ENCODE data around the gene FRMPD1.

GRCh38 chr9:37732952-37733351 lies 82.2 kb downstream of the FRMPD1 start:
- TF ChIP-seq CTCF (IDR thresholded peaks at IDR 0.05) (no peak), SMAD4 (CRISPR knock-in tag; IDR thresholded peaks at IDR 0.05) (no peak), ZNF532 (CRISPR knock-in tag; IDR thresholded peaks at IDR 0.05; ENCODE audit: borderline replicate concordance) (no peak), JUN (CRISPR knock-in tag; IDR thresholded peaks at IDR 0.05) (no peak), E2F1 (CRISPR knock-in tag; IDR thresholded peaks at IDR 0.05) (no peak), FOXP1 (CRISPR knock-in tag; IDR thresholded peaks at IDR 0.05; ENCODE audit: borderline replicate concordance) (no peak), CBFB (CRISPR knock-in tag; IDR thresholded peaks at IDR 0.05; ENCODE audit: low read depth) (no peak)
- TF ChIP-seq, protein P1, sequence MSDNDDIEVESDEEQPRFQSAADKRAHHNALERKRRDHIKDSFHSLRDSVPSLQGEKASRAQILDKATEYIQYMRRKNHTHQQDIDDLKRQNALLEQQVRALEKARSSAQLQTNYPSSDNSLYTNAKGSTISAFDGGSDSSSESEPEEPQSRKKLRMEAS (CRISPR knock-in tag; IDR thresholded peaks at IDR 0.05) = no peak
- TF ChIP-seq, protein P2, sequence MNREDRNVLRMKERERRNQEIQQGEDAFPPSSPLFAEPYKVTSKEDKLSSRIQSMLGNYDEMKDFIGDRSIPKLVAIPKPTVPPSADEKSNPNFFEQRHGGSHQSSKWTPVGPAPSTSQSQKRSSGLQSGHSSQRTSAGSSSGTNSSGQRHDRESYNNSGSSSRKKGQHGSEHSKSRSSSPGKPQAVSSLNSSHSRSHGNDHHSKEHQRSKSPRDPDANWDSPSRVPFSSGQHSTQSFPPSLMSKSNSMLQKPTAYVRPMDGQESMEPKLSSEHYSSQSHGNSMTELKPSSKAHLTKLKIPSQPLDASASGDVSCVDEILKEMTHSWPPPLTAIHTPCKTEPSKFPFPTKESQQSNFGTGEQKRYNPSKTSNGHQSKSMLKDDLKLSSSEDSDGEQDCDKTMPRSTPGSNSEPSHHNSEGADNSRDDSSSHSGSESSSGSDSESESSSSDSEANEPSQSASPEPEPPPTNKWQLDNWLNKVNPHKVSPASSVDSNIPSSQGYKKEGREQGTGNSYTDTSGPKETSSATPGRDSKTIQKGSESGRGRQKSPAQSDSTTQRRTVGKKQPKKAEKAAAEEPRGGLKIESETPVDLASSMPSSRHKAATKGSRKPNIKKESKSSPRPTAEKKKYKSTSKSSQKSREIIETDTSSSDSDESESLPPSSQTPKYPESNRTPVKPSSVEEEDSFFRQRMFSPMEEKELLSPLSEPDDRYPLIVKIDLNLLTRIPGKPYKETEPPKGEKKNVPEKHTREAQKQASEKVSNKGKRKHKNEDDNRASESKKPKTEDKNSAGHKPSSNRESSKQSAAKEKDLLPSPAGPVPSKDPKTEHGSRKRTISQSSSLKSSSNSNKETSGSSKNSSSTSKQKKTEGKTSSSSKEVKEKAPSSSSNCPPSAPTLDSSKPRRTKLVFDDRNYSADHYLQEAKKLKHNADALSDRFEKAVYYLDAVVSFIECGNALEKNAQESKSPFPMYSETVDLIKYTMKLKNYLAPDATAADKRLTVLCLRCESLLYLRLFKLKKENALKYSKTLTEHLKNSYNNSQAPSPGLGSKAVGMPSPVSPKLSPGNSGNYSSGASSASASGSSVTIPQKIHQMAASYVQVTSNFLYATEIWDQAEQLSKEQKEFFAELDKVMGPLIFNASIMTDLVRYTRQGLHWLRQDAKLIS (CRISPR knock-in tag; IDR thresholded peaks at IDR 0.05; ENCODE audit: borderline replicate concordance) = no peak
- TF ChIP-seq, protein P3, sequence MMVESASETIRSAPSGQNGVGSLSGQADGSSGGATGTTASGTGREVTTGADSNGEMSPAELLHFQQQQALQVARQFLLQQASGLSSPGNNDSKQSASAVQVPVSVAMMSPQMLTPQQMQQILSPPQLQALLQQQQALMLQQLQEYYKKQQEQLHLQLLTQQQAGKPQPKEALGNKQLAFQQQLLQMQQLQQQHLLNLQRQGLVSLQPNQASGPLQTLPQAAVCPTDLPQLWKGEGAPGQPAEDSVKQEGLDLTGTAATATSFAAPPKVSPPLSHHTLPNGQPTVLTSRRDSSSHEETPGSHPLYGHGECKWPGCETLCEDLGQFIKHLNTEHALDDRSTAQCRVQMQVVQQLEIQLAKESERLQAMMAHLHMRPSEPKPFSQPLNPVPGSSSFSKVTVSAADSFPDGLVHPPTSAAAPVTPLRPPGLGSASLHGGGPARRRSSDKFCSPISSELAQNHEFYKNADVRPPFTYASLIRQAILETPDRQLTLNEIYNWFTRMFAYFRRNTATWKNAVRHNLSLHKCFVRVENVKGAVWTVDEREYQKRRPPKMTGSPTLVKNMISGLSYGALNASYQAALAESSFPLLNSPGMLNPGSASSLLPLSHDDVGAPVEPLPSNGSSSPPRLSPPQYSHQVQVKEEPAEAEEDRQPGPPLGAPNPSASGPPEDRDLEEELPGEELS (CRISPR knock-in tag; IDR thresholded peaks at IDR 0.05) = no peak
